ENCODE measurements around the gene GAB3.

DNA sequence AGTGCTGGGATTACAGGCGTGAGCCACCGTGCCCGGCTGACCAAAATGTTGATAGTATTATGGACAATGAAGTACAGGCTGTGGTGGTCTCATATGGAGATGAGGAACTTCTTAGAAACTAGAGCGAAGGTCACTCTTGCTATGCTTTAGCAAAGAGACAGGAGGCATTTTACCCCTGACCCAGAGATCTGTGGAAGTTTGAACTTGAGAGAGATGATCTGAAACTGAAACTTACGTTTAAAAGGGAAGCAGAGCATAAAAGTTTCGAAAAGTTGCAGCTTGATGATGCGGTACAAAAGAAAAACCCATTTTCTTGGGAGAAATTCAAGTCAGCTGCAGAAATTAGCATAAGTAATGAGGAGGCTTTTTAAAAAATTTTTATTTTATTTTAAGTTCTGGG is 89.0 kb downstream of the GAB3 start:
- TF ChIP-seq, protein P1, sequence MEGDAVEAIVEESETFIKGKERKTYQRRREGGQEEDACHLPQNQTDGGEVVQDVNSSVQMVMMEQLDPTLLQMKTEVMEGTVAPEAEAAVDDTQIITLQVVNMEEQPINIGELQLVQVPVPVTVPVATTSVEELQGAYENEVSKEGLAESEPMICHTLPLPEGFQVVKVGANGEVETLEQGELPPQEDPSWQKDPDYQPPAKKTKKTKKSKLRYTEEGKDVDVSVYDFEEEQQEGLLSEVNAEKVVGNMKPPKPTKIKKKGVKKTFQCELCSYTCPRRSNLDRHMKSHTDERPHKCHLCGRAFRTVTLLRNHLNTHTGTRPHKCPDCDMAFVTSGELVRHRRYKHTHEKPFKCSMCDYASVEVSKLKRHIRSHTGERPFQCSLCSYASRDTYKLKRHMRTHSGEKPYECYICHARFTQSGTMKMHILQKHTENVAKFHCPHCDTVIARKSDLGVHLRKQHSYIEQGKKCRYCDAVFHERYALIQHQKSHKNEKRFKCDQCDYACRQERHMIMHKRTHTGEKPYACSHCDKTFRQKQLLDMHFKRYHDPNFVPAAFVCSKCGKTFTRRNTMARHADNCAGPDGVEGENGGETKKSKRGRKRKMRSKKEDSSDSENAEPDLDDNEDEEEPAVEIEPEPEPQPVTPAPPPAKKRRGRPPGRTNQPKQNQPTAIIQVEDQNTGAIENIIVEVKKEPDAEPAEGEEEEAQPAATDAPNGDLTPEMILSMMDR (IDR thresholded peaks at IDR 0.05; ENCODE audit: extremely low read depth in 1 of 2, insufficient read depth in 1 of 2, low read depth in 1 of 2, low read length in 2 of 2) = no peak
- TF ChIP-seq POLR2AphosphoS5 (IDR thresholded peaks at IDR 0.05; ENCODE audit: insufficient read depth, low read depth, low read length) (no peak), JUN (IDR thresholded peaks at IDR 0.05; ENCODE audit: borderline replicate concordance, insufficient read depth, insufficient read length, low read depth) (no peak), POLR2A (IDR thresholded peaks at IDR 0.05; ENCODE audit: low read depth, low read length) (no peak), EZH2 (IDR thresholded peaks at IDR 0.05; ENCODE audit: borderline replicate concordance, low read depth, low read length, severe bottlenecking) (no peak), MAX (IDR thresholded peaks at IDR 0.05; ENCODE audit: insufficient read depth, insufficient read length) (no peak)
